ENCODE measurements around the gene PPP3CA.
"Not testable (repeated sequence)": the region's sequence is repeated elsewhere in the genome, so short reads cannot be mapped to it uniquely, and the experiment has no call there.

Gene PPP3CA

GRCh38 chr4:101201421-101201820, 145.9 kb downstream of the PPP3CA start:
- DNase-seq = no peak

GRCh38 chr4:101200561-101200960, 146.8 kb downstream of the PPP3CA start:
- DNase-seq = no peak

- DNase-seq = no peak
Observed at GRCh38 chr4:101199507-101200285, 147.6 kb downstream of the PPP3CA start.

- no peak for DNase-seq
Observed at GRCh38 chr4:101198682-101199339, 148.5 kb downstream of the PPP3CA start.

GRCh38 chr4:101197350-101197749, 150.0 kb downstream of the PPP3CA start:
- no peak for DNase-seq

GRCh38 chr4:101192244-101192643, 155.1 kb downstream of the PPP3CA start:
- no peak for DNase-seq

GRCh38 chr4:101191302-101192098, 155.8 kb downstream of the PPP3CA start:
- no peak for DNase-seq

GRCh38 chr4:101190751-101191150, 156.6 kb downstream of the PPP3CA start:
- DNase-seq = no peak

GRCh38 chr4:101188906-101189305, 158.4 kb downstream of the PPP3CA start:
- DNase-seq = no peak

GRCh38 chr4:101187841-101188240, 159.5 kb downstream of the PPP3CA start:
- no peak for DNase-seq

- no peak for DNase-seq
Observed at GRCh38 chr4:101186567-101187184, 160.7 kb downstream of the PPP3CA start.

GRCh38 chr4:101184668-101185067, 162.7 kb downstream of the PPP3CA start:
- DNase-seq = no peak

- DNase-seq = no peak
Observed at GRCh38 chr4:101183666-101184373, 163.5 kb downstream of the PPP3CA start.

- DNase-seq = no peak
Observed at GRCh38 chr4:101183221-101183620, 164.1 kb downstream of the PPP3CA start.

GRCh38 chr4:101182688-101183087, 164.6 kb downstream of the PPP3CA start:
- not testable (repeated sequence) for DNase-seq

- no peak for DNase-seq
Observed at GRCh38 chr4:101178731-101179130, 168.6 kb downstream of the PPP3CA start.

GRCh38 chr4:101177154-101177553, 170.2 kb downstream of the PPP3CA start:
- DNase-seq = no peak

- no peak for DNase-seq
Observed at GRCh38 chr4:101175896-101176676, 171.2 kb downstream of the PPP3CA start.

- DNase-seq = no peak
Observed at GRCh38 chr4:101174679-101175345, 172.5 kb downstream of the PPP3CA start.

GRCh38 chr4:101172369-101172768, 175.0 kb downstream of the PPP3CA start:
- DNase-seq = no peak

- DNase-seq = no peak
Observed at GRCh38 chr4:101171747-101172146, 175.6 kb downstream of the PPP3CA start.
